Fibroblast of lung (primary cell): ENCODE results near the gene CMTR1. TPM values are rescaled to one million over a fixed set of nuclear protein-coding genes. Genes with fewer than 3 reads are reported as not detected.

ENCODE experiments used
- DNase-seq, 2 donors: peaks; one replicate each; pipeline versions ENCODE4 v3.0.0 to v3.0.0-alpha.2; 2010; ENCODE audit warnings: low read depth in 2 of 2
- H2AFZ ChIP-seq: 2 replicates; pipeline ENCODE4 v1.5.1; 2012; ENCODE audit warnings: low read length, control low read depth, inconsistent platforms
- H3K27ac ChIP-seq: 2 replicates; pipeline ENCODE4 v1.5.1; 2011; ENCODE audit warnings: low read length, control low read depth; ENCODE audit not compliant: insufficient read depth
- H3K27me3 ChIP-seq: 2 replicates; pipeline ENCODE4 v1.5.1; 2011; ENCODE audit warnings: mild to moderate bottlenecking, low read length; ENCODE audit not compliant: control insufficient read depth, insufficient read depth
- H3K36me3 ChIP-seq: 2 replicates; pipeline ENCODE4 v1.5.1; 2011; ENCODE audit warnings: low read length; ENCODE audit not compliant: control insufficient read depth, insufficient read depth
- H3K4me1 ChIP-seq: 2 replicates; pipeline ENCODE4 v1.5.1; 2011; ENCODE audit warnings: low read length; ENCODE audit not compliant: control insufficient read depth, insufficient read depth; ENCODE audit errors: extremely low read depth
- H3K4me2 ChIP-seq: 2 replicates; pipeline ENCODE4 v1.5.1; 2011; ENCODE audit warnings: low read length, control low read depth; ENCODE audit not compliant: insufficient read depth; ENCODE audit errors: extremely low read depth
- H3K4me3 ChIP-seq, 4 experiments: fragments of 200-600 bp in 1 of 4; sonication (generic) in 1 of 4; replicated peaks in 1 of 4; 2 replicates each; pipeline ENCODE4 v1.5.1; 2011 to 2016; ENCODE audit warnings: low read length in 4 of 4, low read depth in 3 of 4, mild to moderate bottlenecking in 3 of 4, control low read depth in 2 of 4, inconsistent platforms in 1 of 4, mixed read lengths in 1 of 4; ENCODE audit not compliant: insufficient read depth in 1 of 4; ENCODE audit errors: control extremely low read depth in 1 of 4
- H3K79me2 ChIP-seq: 2 replicates; pipeline ENCODE4 v1.5.1; 2012; ENCODE audit warnings: mild to moderate bottlenecking, low read length, inconsistent platforms; ENCODE audit not compliant: control insufficient read depth, insufficient read depth
- H3K9ac ChIP-seq: 2 replicates; pipeline ENCODE4 v1.5.1; 2011; ENCODE audit warnings: mild to moderate bottlenecking, low read length, control low read depth; ENCODE audit not compliant: insufficient read depth
- H3K9me3 ChIP-seq: 2 replicates; pipeline ENCODE4 v1.5.1; 2012; ENCODE audit warnings: low read depth, low read length; ENCODE audit not compliant: control insufficient read depth, insufficient read depth
- H4K20me1 ChIP-seq: 2 replicates; pipeline ENCODE4 v1.5.1; 2011; ENCODE audit warnings: low read length; ENCODE audit not compliant: control insufficient read depth, insufficient read depth; ENCODE audit errors: extremely low read depth
- CTCF ChIP-seq, 2 donors: IDR thresholded peaks in 1 of 2; conservative IDR thresholded peaks in 1 of 2; 1 replicate in 1 of 2; 2 replicates in 1 of 2; pipeline ENCODE4 v1.5.1; 2011 to 2012; ENCODE audit warnings: low read length in 2 of 2, control low read depth in 1 of 2, inconsistent platforms in 1 of 2, low read depth in 1 of 2, mild to moderate bottlenecking in 1 of 2
- EZH2 ChIP-seq: IDR thresholded peaks from 2 replicates; pipeline ENCODE4 v1.5.1; 2012; ENCODE audit warnings: low read length, control low read depth, mild to moderate bottlenecking; ENCODE audit errors: missing control alignments
- polyA plus RNA-seq, 2 donors: library from polyadenylated mRNA; depleted of rRNA in 1 of 2; stranded (reverse) in 1 of 2; unstranded in 1 of 2; fragments of >200 nt; gene quantifications; 2 replicates each; pipeline ENCODE4 v1.2.1, GENCODE V29; 2011 to 2012; ENCODE audit warnings: missing spikeins in 1 of 2
- total RNA-seq: library from RNA; depleted of rRNA; stranded (reverse); fragments of >200 nt; gene quantifications from 2 replicates; pipeline ENCODE4 v1.2.1, GENCODE V29; 2014

CMTR1 gene
- total and polyA plus RNA-seq, 2 donors (not counting 1 experiment from before 2014, with no cell fraction given), result 27.0 to 44.8 TPM

- H4K20me1 ChIP-seq, result no peaks in the 10 kb centered on the region
- H3K36me3 ChIP-seq, result no peaks in the 10 kb centered on the region
- H3K27me3 ChIP-seq, result peaks cover 20% of the 10 kb centered on the region
- no peaks in the 10 kb centered on the region for H3K9me3 ChIP-seq
- no peak overlapping the region for H2AFZ ChIP-seq
- no peak overlapping the region for H3K4me3 ChIP-seq
- no peak overlapping the region for H3K27ac ChIP-seq
- no peak overlapping the region for H3K9ac ChIP-seq
- no peaks in the 10 kb centered on the region for H3K79me2 ChIP-seq
- no peak for DNase-seq
- no peak overlapping the region for H3K4me2 ChIP-seq
- H3K4me1 ChIP-seq, result no peaks in the 10 kb centered on the region
- TF ChIP-seq CTCF (conservative IDR thresholded peaks at IDR 0.05 in 1 of 2, IDR thresholded peaks at IDR 0.05 in 1 of 2; ENCODE audit: low read depth in 1 of 2, low read length in 2 of 2) (no peak), EZH2 (no peak)
Measured at GRCh38 chr6:37504024-37504423, 71.0 kb downstream of the CMTR1 start.

- no peak for TF ChIP-seq CTCF (conservative IDR thresholded peaks at IDR 0.05 in 1 of 2, IDR thresholded peaks at IDR 0.05 in 1 of 2; ENCODE audit: low read depth in 1 of 2, low read length in 2 of 2)
- TF ChIP-seq EZH2, result no peak
- Histone ChIP-seq H3K9ac (no peak overlapping the region), H2AFZ (no peak overlapping the region), H3K4me3 (no peak overlapping the region), H3K79me2 (no peaks in the 10 kb centered on the region), H3K27me3 (peaks cover 29% of the 10 kb centered on the region), H3K36me3 (no peaks in the 10 kb centered on the region), H3K9me3 (no peaks in the 10 kb centered on the region), H4K20me1 (no peaks in the 10 kb centered on the region), H3K4me2 (no peak overlapping the region), H3K4me1 (no peaks in the 10 kb centered on the region), H3K27ac (no peak overlapping the region)
- DNase-seq, result no peak
Measured at GRCh38 chr6:37506479-37506878, 73.5 kb downstream of the CMTR1 start.

GRCh38 chr6:37507077-37507476, 74.1 kb downstream of the CMTR1 start:
- Histone ChIP-seq H3K9ac (no peak overlapping the region), H3K4me2 (no peak overlapping the region), H4K20me1 (no peaks in the 10 kb centered on the region), H2AFZ (no peak overlapping the region), H3K27me3 (peaks cover 35% of the 10 kb centered on the region), H3K9me3 (no peaks in the 10 kb centered on the region), H3K27ac (no peak overlapping the region), H3K79me2 (no peaks in the 10 kb centered on the region), H3K36me3 (no peaks in the 10 kb centered on the region), H3K4me1 (no peaks in the 10 kb centered on the region), H3K4me3 (no peak overlapping the region)
- no peak for DNase-seq
- TF ChIP-seq CTCF (conservative IDR thresholded peaks at IDR 0.05 in 1 of 2, IDR thresholded peaks at IDR 0.05 in 1 of 2; ENCODE audit: low read depth in 1 of 2, low read length in 2 of 2) (no peak), EZH2 (no peak)
